OCI-LY3 (cell line): ENCODE data around the gene NT5DC3.

Experiments used
- H2AFZ ChIP-seq: fragments of 200-600, 300-600 bp; shearing (Covaris generic); 2 replicates; pipeline ENCODE4 v1.6.0; 2014; ENCODE audit warnings: antibody characterized with exemption, low read depth, low read length
- H3K27ac ChIP-seq: fragments of 200-600, 300-600 bp; sonication (generic); 2 replicates; pipeline ENCODE4 v1.5.1; 2014; ENCODE audit warnings: mild to moderate bottlenecking, low read length, moderate library complexity, mixed read lengths
- H3K27me3 ChIP-seq: fragments of 200-600, 300-600 bp; sonication (generic); 2 replicates; pipeline ENCODE4 v1.6.1; 2014; ENCODE audit warnings: low read depth, low read length, mixed read lengths
- H3K36me3 ChIP-seq: fragments of 200-600, 300-600 bp; sonication (generic); replicated peaks from 2 replicates; pipeline ENCODE3; 2014; ENCODE audit warnings: low read depth, low read length, mixed read lengths
- H3K4me1 ChIP-seq: fragments of 300-600, 200-600 bp; sonication (generic); 2 replicates; pipeline ENCODE4 v1.6.1; 2014; ENCODE audit warnings: low read length, mixed read lengths
- H3K4me2 ChIP-seq: fragments of 200-600, 300-600 bp; sonication (generic); 2 replicates; pipeline ENCODE4 v1.6.1; 2014; ENCODE audit warnings: low read length, mixed read lengths
- H3K4me3 ChIP-seq: fragments of 300-600, 200-600 bp; sonication (generic); 2 replicates; pipeline ENCODE4 v1.5.1; 2014; ENCODE audit warnings: antibody characterized with exemption, mild to moderate bottlenecking, low read length, moderate library complexity
- H3K79me2 ChIP-seq: fragments of 300-600, 200-600 bp; shearing (Covaris generic); 2 replicates; pipeline ENCODE4 v1.6.1; 2014; ENCODE audit warnings: mild to moderate bottlenecking, low read length, mixed read lengths
- H3K9ac ChIP-seq: fragments of 300-600, 200-600 bp; shearing (Covaris generic); 2 replicates; pipeline ENCODE4 v1.6.0; 2014; ENCODE audit warnings: mild to moderate bottlenecking, low read length, moderate library complexity
- H3K9me3 ChIP-seq: fragments of 200-600, 300-600 bp; shearing (Covaris generic); 2 replicates; pipeline ENCODE4 v1.6.1; 2014; ENCODE audit warnings: low read length, mixed read lengths; ENCODE audit not compliant: insufficient read depth
- H4K20me1 ChIP-seq: fragments of 200-600, 300-600 bp; sonication (generic); 2 replicates; pipeline ENCODE4 v1.6.1; 2016; ENCODE audit warnings: low read length, mixed read lengths; ENCODE audit not compliant: insufficient read depth
- CTCF ChIP-seq: fragments of 200-600, 300-600 bp; sonication (generic); IDR thresholded peaks from 2 replicates; pipeline ENCODE4 v1.5.1; 2014; ENCODE audit warnings: antibody characterized with exemption, low read length, low read depth
- EZH2phosphoT487 ChIP-seq: fragments of 200-600 bp; shearing (Covaris generic); IDR thresholded peaks from 2 replicates; pipeline ENCODE4 v1.6.1; 2018; ENCODE audit warnings: antibody characterized with exemption, mixed run types, low read depth

Gene NT5DC3

GRCh38 chr12:103883908-103884307 is 42.9 kb upstream of the NT5DC3 start:
- no peak overlapping the region for H3K9ac ChIP-seq
- H3K27ac ChIP-seq: no peak overlapping the region
- TF ChIP-seq EZH2phosphoT487 (no peak), CTCF (no peak)
- no peaks in the 10 kb centered on the region for H3K79me2 ChIP-seq
- no peaks in the 10 kb centered on the region for H3K36me3 ChIP-seq
- no peak overlapping the region for H3K4me2 ChIP-seq
- no peaks in the 10 kb centered on the region for H4K20me1 ChIP-seq
- H2AFZ ChIP-seq: no peak overlapping the region
- no peak overlapping the region for H3K4me3 ChIP-seq
- no peaks in the 10 kb centered on the region for H3K27me3 ChIP-seq
- H3K9me3 ChIP-seq: no peaks in the 10 kb centered on the region
- H3K4me1 ChIP-seq: peaks cover 25% of the 10 kb centered on the region

GRCh38 chr12:103882861-103883596 is 42.0 kb upstream of the NT5DC3 start:
- Histone ChIP-seq H3K79me2 (no peaks in the 10 kb centered on the region), H3K27me3 (no peaks in the 10 kb centered on the region), H3K4me2 (no peak overlapping the region), H3K4me1 (peaks cover 29% of the 10 kb centered on the region), H3K9ac (no peak overlapping the region), H4K20me1 (no peaks in the 10 kb centered on the region), H3K27ac (no peak overlapping the region), H3K9me3 (no peaks in the 10 kb centered on the region), H2AFZ (no peak overlapping the region), H3K4me3 (no peak overlapping the region), H3K36me3 (no peaks in the 10 kb centered on the region)
- no peak for TF ChIP-seq CTCF
- TF ChIP-seq EZH2phosphoT487: no peak

GRCh38 chr12:103881261-103881660 is 40.2 kb upstream of the NT5DC3 start:
- Histone ChIP-seq H3K4me2 (peak overlapping the region; percentile 65), H3K4me3 (peak overlapping the region; percentile 39; the same call in 1 of the 2 replicates), H2AFZ (no peak overlapping the region)

More at GRCh38 chr12:103881261-103881660, 40.2 kb upstream of the NT5DC3 start:
- Histone ChIP-seq H3K27ac (no peak overlapping the region), H3K9ac (no peak overlapping the region), H3K27me3 (no peaks in the 10 kb centered on the region), H3K4me1 (peaks cover 29% of the 10 kb centered on the region), H3K79me2 (no peaks in the 10 kb centered on the region), H3K36me3 (no peaks in the 10 kb centered on the region), H4K20me1 (no peaks in the 10 kb centered on the region), H3K9me3 (no peaks in the 10 kb centered on the region)
- TF ChIP-seq EZH2phosphoT487 (no peak), CTCF (no peak)
